Hepatocyte (in vitro differentiated cells): Measurements from ENCODE around the gene BMP10. TPM values are rescaled to one million over a fixed set of nuclear protein-coding genes. Genes with fewer than 3 reads are reported as not detected.

Experiments
- DNase-seq: peaks from one replicate; pipeline ENCODE4 v3.0.0-alpha.2; 2016; ENCODE audit warnings: low spot score
- H2AFZ ChIP-seq: fragments of 200-600 bp; sonication (generic); 2 replicates; pipeline ENCODE4 v1.6.0; 2016; ENCODE audit warnings: antibody characterized with exemption, mild to moderate bottlenecking
- H3K27ac ChIP-seq: fragments of 200-600 bp; sonication (generic); 2 replicates; pipeline ENCODE4 v1.5.1; 2016; ENCODE audit warnings: mild to moderate bottlenecking
- H3K27me3 ChIP-seq: fragments of 200-600 bp; sonication (generic); 2 replicates; pipeline ENCODE4 v1.6.1; 2016
- H3K36me3 ChIP-seq: fragments of 200-600 bp; sonication (generic); replicated peaks from 2 replicates; pipeline ENCODE4 v1.5.1; 2016; ENCODE audit warnings: low read depth; ENCODE audit not compliant: insufficient read depth
- H3K4me1 ChIP-seq: fragments of 200-600 bp; sonication (generic); 2 replicates; pipeline ENCODE4 v1.5.1; 2016; ENCODE audit warnings: mild to moderate bottlenecking, moderate library complexity; ENCODE audit not compliant: insufficient read depth
- H3K4me2 ChIP-seq: fragments of 200-600 bp; sonication (generic); 2 replicates; pipeline ENCODE4 v1.6.0; 2016
- H3K4me3 ChIP-seq: fragments of 200-600 bp; sonication (generic); 2 replicates; pipeline ENCODE4 v1.5.1; 2016; ENCODE audit warnings: mild to moderate bottlenecking
- H3K79me2 ChIP-seq: fragments of 200-600 bp; sonication (generic); 2 replicates; pipeline ENCODE4 v1.6.0; 2017; ENCODE audit warnings: mild to moderate bottlenecking
- H3K9me2 ChIP-seq: fragments of 200-600 bp; sonication (generic); replicated peaks from 2 replicates; pipeline ENCODE4 v1.6.0; 2017; ENCODE audit warnings: mild to moderate bottlenecking; ENCODE audit not compliant: insufficient read depth
- H3K9me3 ChIP-seq: fragments of 200-600 bp; sonication (generic); 2 replicates; pipeline ENCODE4 v1.5.1; 2016; ENCODE audit warnings: low read depth, mild to moderate bottlenecking
- H4K20me1 ChIP-seq: fragments of 200-600 bp; sonication (generic); 2 replicates; pipeline ENCODE4 v1.6.0; 2016; ENCODE audit warnings: mild to moderate bottlenecking; ENCODE audit not compliant: insufficient read depth, poor library complexity, severe bottlenecking
- CTCF ChIP-seq: fragments of 200-600 bp; sonication (generic); IDR thresholded peaks from 2 replicates; pipeline ENCODE4 v1.5.1; 2016; ENCODE audit warnings: antibody characterized with exemption, mild to moderate bottlenecking; ENCODE audit not compliant: poor library complexity
- EZH2 ChIP-seq: fragments of 200-600 bp; sonication (generic); IDR thresholded peaks from 2 replicates; pipeline ENCODE4 v1.6.1; 2016; ENCODE audit warnings: antibody characterized with exemption, mild to moderate bottlenecking, borderline replicate concordance
- EZH2phosphoT487 ChIP-seq: fragments of 200-600 bp; sonication (generic); IDR thresholded peaks from one replicate; pipeline ENCODE4 v1.6.1; 2018; ENCODE audit warnings: antibody characterized with exemption, mild to moderate bottlenecking, low read depth, moderate library complexity; ENCODE audit not compliant: unreplicated experiment, severe bottlenecking
- WGBS: methylation state at CpG from one replicate; pipeline ENCODE4 v1.1.6; 2016; ENCODE audit warnings: low lambda C conversion rate; ENCODE audit errors: missing lambda C conversion rate; 5-methylcytosine and 5-hydroxymethylcytosine counted together
- polyA plus RNA-seq: library from polyadenylated mRNA; unstranded; fragments of >200 nt; fragmentation: Nextera tagmentation; extraction: Ambion mirVana; gene quantifications from 2 replicates; pipeline ENCODE4 v1.2.1, GENCODE V29; 2016
- total RNA-seq: library from RNA; depleted of rRNA; stranded (reverse); fragments of >200 nt; gene quantifications from 2 replicates; pipeline ENCODE4 v1.2.3, GENCODE V29; 2014

The BMP10 gene
- total and polyA plus RNA-seq, 2 experiments from 2014 or later, result 0.27 TPM; not detected in 1

DNA sequence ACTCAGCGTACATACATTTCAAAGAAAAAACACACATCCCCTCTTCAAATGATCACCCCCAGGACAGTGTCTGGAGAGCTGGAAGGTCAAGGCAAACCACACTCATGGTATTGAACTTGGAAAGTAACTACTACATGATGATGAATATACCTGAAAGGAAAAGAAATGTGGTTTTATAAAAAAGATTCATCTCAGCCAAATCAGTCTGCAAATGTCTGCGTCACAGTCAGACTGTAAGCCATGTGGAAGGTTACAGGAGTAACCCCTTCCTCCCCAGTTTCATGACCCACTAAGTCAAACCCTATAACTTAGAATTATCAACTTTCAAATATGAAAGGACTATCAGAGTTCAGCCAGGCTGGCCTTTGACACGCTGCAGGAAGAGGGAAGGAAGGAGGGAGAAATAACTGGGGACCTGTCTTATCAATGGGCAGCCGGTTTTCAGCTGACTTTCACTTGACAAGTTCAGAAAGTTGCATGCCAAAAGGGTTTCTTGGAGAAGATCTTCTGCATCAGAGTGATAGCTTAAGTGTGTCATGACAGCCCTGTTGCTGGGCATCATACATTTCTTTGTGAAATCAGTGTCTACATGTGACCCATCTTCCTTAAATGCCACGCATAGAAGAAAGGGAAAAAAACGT is 7.0 kb upstream of the BMP10 start:
- WGBS, result 79% methylated on average over 6 of the region's 6 CpGs
- Histone ChIP-seq H2AFZ (no peak overlapping the region), H3K27me3 (no peaks in the 10 kb centered on the region), H3K4me2 (no peak overlapping the region), H3K4me1 (peaks cover 5% of the 10 kb centered on the region), H3K9me2 (no peaks in the 10 kb centered on the region), H3K79me2 (no peaks in the 10 kb centered on the region), H3K27ac (no peak overlapping the region), H4K20me1 (no peaks in the 10 kb centered on the region), H3K4me3 (no peak overlapping the region), H3K9me3 (no peaks in the 10 kb centered on the region), H3K36me3 (no peaks in the 10 kb centered on the region)
- no peak for DNase-seq
- TF ChIP-seq EZH2phosphoT487 (no peak), EZH2 (no peak), CTCF (no peak)

DNA sequence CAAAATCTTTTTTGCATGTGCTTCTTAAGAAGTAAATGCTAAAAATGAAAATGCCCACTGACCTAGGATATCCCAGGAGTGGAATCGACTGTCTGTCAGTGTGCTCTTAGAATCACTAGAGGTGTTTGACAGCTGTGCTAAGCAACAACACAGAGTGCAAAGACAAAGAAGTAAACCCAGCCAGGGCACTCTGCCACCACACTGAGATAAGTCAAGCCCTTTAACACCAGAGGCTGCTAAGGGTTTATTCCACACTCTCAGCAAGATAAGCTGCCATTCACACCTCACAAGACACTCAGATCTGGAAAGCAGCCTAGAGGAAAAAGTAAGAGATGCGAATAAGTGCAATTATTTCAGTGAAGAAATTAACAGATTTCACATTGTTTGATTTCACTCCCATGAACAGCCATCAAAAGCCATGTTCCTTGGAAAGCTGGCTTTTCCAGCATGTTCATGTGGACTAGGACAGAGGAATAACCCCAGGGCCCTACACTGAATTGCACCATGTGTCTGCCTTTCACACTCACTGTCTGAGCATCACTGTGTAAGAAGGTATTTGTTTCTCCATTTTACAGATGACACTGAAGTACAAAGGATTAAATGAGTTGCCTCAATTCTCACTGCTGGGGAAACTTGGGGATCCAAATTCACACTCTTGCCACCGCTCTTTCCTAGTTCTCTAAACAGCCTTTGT is 6.0 kb upstream of the BMP10 start:
- TF ChIP-seq EZH2 (no peak), EZH2phosphoT487 (no peak), CTCF (no peak)
- H3K9me3 ChIP-seq, result no peaks in the 10 kb centered on the region
- H3K36me3 ChIP-seq, result no peaks in the 10 kb centered on the region
- H3K27ac ChIP-seq, result no peak overlapping the region
- H4K20me1 ChIP-seq, result no peaks in the 10 kb centered on the region
- no peaks in the 10 kb centered on the region for H3K79me2 ChIP-seq
- no peak overlapping the region for H3K4me3 ChIP-seq
- H2AFZ ChIP-seq, result no peak overlapping the region
- H3K4me2 ChIP-seq, result no peak overlapping the region
- no peaks in the 10 kb centered on the region for H3K9me2 ChIP-seq
- no peaks in the 10 kb centered on the region for H3K27me3 ChIP-seq
- DNase-seq, result no peak
- WGBS, result 80% methylated on average over 3 of the region's 3 CpGs
- H3K4me1 ChIP-seq, result peaks cover 5% of the 10 kb centered on the region

DNA sequence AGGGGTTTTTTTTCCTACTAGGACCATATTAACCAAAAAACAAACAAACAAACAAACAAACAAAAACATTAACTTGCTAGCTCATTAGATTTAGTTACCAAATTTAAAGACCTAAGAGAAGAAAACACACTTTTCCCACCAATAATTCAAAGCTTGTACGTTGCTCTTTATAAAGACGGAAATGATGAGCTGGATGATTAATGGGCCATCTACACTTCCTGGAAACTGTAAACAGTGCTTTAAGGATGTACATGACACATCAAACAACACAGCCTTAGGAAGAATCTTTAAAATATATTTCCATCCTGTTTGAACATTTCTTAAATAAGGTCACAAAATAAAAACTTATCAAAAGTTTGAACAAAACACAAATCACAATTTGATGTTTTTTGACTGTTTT is 982 bp downstream of the BMP10 start:
- TF ChIP-seq EZH2 (no peak), EZH2phosphoT487 (no peak), CTCF (no peak)
- Histone ChIP-seq H3K9me3 (no peaks in the 10 kb centered on the region), H3K27me3 (no peaks in the 10 kb centered on the region), H3K79me2 (no peaks in the 10 kb centered on the region), H3K9me2 (no peaks in the 10 kb centered on the region), H3K4me1 (no peaks in the 10 kb centered on the region), H2AFZ (no peak overlapping the region), H3K27ac (no peak overlapping the region), H3K4me2 (no peak overlapping the region), H3K4me3 (no peak overlapping the region), H3K36me3 (no peaks in the 10 kb centered on the region), H4K20me1 (no peaks in the 10 kb centered on the region)
- WGBS, result 68% methylated on average over 2 of the region's 2 CpGs
- no peak for DNase-seq
